ENCODE measurements around the gene DOCK2.

DNA sequence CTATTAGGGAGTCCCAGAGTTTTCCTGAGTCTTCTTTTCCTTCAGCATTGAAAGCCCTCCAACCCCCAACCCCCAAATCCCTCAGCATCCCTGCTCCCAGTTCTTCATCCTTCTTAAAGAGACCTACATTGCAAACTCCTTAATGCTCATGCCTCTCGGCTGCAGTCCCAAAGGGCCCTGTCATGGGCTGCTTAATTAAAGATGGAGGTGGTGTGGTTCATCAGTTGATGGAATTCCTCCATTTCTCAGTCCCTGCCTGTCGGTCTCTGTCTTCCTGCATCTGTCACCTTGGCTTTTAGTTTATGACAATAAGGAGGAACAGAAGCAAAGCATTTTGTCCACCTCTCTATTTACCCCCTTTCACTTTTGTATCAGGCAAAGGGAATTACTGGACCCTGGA, 470.6 kb downstream of the DOCK2 start:
- TF ChIP-seq CTCF (IDR thresholded peaks at IDR 0.05) = no peak
- no peak for TF ChIP-seq POLR2A (IDR thresholded peaks at IDR 0.05)
- no peak for TF ChIP-seq EP300 (IDR thresholded peaks at IDR 0.05)
- no peak for TF ChIP-seq POLR2AphosphoS5 (IDR thresholded peaks at IDR 0.05)

Data from upper lobe of left lung (tissue), 4 donors.